Kidney tubule cell (primary cell): ENCODE results near the gene CD248.
A peak's percentile ranks its signal among the peaks of the same experiment; 100 is the strongest.
"Not testable (repeated sequence)": the region's sequence is repeated elsewhere in the genome, so short reads cannot be mapped to it uniquely, and the experiment has no call there.

Experiments used
- DNase-seq: peaks from one replicate; pipeline ENCODE4 v3.0.0-alpha.2; 2018; ENCODE audit warnings: low spot score

CD248 gene

DNA sequence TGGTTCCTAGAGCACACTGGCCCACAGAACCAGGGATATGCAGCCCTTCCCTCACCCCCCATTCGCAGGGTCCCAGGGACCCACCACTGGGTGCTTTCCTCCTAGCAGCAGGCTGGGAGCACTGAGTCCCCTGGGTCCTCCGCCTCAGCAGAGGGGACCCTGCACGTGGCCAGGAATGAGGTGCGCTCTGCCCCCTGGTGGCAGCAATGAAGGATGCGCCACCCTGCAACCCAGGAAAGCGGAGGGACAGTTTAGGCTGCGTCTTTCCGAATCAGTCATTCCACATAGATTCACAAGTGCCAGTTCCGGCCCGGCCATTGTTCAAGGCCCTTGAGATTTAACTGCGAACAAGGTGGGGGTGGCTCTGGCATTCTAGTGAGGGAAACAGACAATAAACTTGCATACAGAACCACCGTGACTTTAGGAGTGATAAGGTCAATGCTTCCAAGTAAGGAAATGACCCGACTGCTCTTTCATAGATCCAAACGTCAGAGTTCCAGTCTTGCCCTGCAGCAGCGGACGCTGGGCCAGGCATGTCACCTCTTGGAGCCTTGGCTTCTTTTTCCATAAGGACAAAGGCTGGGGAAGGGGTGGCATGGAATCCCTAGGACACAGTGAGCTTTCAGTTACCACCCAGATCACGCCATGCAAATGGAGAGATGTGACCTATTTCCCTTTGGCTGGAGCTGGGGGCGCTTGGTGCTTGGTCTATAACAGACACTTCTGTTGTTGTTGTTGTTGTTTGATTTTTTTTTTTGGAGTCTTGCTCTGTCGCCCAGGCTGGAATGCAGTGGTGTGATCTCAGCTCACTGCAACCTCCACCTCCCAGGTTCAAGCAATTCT is 11.7 kb upstream of the CD248 start:
- DNase-seq, result peak; percentile 78

DNA sequence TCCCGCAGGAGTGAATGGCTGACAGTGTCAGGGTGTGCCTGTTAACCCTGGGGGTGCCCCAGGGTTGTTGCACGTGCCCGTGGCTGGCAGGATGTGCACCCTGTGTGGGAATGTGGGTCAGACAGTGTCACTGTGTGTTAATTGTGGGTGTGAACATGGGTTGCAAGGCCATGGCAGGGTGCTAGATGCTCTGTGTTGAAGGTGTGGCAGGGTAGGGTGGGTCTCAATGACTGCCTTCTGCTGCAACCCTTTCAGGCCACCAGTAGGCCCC is 11.1 kb upstream of the CD248 start:
- DNase-seq, result no peak

DNA sequence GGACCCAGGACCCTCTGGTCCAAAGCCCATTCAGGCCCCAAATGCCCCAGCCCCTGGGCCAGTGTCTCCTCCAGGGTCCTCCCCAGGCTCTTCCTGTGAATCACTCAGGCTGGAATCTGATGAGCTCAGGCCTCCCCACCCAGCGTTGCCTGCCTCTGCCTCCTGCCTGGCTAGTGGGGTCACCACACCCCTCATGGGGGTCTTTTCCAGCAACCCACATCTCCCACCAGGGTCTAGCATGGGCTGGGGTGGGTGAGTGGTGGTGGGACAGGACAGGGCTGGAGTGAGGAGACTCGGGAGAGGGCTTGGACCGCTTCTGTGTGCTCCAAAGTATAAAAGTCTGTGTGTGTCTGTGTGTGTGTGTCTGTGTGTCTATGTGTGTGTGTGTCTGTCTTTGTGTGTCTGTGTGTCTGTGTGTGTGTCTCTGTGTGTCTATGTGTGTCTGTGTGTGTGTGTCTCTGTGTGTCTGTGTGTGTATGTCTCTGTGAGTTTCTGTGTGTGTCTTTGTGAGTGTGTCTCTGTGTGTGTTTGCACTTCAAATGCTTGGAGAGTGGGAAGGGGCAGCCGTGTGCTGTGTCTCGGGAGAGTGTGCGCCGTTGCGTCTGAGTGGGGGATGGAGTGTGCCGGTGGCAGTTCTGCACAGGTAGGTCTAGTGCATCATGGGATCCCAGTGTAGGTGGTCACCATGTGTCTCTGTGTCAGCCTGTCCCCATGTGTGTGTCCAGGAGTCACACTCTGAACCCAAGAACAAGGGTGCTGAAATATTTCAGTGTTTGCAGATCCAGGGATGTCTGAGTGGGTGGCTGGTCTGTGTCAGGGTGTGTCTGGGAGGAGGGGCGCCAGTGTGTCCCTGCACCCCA is 10.6 kb upstream of the CD248 start:
- DNase-seq, result peak; percentile 62

DNA sequence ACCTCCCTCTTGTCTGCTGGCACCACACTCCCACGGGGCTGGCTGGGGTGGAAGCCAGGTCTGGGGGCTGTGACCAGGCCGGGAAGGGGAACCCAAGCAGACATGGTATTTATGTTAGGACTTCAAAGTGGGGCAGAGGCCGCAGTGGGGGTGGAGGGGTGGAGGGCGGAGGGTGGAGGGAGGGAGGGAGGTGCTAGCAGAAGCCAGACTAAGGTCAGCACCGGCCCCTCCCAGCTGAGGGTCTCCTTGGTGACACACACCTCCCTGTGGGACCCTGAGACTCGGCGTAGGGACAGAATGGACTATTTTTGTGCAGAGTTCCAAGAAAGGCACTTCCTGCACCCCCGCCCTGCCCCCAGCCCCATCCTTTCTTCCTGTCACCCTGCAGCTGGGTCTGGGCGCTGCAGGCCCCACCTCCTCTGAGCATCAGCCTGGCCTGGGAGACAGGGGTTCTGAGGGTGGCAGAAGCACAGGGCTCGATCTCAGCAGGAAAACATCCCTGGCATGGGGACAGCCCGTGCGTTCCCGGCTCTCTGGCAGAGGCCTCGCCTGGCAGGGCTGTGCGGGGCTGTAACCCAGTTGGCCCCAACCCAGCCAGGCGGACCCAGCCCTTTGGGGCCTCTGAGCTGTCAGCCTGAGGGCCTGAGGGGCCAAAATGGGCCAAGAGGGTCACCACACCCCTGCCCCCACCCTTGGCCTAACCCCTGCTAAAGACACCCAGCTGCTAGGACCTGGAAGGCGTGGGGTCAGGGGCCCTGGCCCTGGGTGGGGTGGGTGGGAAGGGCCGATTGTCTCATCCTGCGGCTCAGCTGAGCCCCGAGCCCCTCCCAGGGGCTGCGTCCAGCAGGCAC is 9.6 kb upstream of the CD248 start:
- DNase-seq, result peak; percentile 40

DNA sequence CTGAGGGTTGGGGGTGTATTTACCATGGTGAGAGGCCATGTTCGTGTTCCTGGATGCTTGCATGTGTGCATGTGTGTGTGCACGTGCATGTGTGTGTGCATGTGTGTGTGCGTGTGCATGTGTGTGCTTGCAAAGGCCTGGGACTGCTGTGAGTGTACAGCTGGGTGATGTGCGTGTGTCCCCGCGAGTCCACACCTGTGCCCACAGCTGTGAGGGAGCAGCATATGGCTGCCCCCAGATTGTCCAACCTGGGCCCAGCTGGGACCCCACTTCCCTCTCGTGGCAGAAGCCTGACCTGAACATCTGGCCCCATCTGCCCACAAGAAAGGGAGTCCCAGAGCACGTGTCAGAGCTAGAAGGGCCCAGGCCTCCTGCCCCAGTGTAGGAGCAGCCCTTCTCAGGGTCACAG is 8.4 kb upstream of the CD248 start:
- DNase-seq, result no peak

DNA sequence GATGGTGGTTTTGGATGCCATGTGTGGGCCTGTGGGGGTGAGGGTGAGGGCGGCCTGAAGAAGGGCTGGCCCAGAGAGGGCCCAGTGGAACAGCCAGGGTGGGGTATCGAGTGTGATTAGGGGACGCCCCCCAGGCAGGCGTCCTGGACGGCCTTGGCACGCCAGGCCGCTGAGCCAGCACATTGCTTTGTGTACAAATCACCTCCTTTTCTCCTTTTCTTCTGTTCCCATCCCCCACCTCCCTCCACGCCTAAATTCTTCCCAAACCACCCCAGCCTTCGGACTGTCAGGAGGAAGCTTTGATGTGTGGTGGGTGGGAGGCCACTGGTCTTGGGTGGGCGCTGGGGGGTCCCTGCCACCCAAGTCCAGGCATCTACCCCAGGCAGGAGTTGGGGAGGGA is 7.8 kb upstream of the CD248 start:
- peak; percentile 10 for DNase-seq

DNA sequence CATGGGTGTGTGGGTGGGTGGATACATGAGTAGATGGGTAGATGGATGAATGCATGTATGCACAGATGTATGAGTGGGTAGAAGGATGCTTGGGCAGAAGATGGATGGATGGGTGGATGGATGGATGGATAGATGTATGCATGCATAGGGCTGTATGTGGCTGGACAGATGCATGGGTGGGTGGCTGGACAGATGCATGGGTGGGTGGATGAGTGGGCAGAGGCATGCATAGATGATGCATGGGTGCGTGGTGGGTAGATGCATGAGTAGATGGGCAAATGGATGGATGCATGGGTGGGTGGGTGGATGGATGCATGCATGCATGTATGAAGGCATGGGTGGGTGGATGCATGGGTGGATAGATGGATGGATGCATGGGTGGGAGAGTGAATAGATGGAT is 6.8 kb upstream of the CD248 start:
- no peak for DNase-seq

DNA sequence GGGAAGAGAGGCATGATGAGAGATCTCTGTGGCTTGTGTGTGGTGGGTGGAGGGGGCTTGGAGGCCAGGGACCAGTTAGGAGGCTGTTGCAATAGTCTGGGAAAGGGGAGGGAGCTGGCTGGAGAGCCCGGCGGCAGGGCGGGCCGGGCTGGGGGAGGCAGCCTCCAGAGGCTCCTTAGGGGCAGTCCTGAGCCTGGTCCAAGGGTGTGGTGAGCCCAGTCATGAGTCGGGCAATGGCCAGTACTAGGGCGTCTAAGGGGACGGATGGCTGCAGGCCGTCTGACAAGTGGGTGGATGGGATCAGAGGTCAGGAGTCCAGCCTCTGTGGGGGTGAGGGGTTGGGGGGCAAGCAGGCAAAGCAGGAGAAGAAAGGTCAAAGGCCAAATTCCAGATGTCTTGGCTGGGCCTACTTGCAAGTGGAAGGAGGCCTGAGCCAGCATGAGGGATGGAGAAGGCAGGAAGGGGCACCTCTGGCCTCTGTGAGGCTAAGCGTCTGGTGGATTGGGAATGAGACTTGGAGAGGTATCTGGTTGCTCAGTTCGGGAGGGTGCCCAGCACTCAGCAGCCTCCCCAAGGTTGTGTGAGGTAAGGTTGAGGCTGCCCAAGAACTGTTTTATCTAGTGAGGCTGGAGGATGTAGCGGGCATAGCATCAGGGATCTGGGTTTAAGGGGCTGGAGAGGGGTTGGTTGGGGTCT is 6.0 kb upstream of the CD248 start:
- DNase-seq, result no peak

DNA sequence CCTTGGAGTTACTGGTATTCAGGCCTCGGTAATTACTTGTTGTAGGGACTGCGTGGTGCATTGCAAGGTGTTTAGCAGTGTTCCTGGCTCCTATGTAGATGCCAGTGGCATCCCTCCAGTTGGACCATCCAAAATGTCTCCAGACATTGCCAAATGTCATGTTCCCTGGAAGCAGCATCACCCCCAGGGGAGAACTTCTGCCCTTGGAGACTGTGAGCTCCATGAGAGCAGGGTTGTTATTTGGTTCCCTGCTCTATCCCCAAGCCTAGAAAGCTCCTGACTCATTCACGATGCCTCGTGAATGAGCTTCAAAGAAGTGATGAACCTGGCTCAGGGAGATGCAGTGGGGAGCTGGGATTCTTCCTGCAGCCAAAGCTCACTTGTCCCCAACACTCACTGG is 4.8 kb upstream of the CD248 start:
- DNase-seq, result no peak

DNA sequence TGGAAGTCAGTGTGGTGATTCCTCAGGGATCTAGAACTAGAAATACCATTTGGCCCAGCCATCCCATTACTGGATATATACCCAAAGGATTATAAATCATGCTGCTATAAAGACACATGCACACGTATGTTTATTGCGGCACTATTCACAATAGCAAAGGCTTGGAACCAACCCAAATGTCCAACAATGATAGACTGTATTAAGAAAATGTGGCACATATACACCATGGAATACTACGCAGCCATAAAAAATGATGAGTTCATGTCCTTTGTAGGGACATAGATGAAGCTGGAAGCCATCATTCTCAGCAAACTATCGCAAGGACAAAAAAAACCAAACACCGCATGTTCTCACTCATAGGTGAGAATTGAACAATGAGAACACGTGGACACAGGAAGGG is 3.9 kb upstream of the CD248 start:
- not testable (repeated sequence) for DNase-seq

DNA sequence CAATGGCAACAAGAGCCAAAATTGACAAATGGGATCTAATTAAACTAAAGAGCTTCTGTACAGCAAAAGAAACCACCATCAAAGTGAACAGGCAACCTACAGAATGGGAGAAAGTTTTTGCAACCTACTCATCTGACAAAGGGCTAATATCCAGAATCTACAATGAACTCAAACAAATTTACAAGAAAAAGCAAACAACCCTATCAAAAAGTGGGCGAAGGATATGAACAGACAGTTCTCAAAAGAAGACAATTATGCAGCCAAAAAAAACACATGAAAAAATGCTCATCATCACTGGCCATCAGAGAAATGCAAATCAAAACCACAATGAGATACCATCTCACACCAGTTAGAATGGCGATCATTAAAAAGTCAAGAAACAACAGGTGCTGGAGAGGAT is 3.4 kb upstream of the CD248 start:
- DNase-seq, result not testable (repeated sequence)

DNA sequence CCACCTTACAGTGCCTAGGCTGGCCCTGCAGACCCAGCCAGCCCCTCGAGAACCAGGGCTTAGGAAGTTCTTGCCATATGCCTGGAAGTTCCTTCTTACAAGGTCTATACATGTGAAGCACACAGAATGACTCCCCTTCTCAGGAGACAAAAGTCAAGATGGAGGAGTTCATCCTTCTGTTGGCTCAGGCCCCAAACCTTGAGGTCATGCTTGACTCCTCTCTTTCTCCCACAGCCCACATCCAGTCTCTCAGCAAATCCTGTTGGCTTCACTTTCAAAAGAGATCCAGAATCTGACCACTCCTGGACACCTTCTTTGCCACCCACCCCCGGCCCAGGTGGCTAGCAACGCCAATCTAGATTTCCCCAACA is 1.7 kb upstream of the CD248 start:
- DNase-seq, result no peak

DNA sequence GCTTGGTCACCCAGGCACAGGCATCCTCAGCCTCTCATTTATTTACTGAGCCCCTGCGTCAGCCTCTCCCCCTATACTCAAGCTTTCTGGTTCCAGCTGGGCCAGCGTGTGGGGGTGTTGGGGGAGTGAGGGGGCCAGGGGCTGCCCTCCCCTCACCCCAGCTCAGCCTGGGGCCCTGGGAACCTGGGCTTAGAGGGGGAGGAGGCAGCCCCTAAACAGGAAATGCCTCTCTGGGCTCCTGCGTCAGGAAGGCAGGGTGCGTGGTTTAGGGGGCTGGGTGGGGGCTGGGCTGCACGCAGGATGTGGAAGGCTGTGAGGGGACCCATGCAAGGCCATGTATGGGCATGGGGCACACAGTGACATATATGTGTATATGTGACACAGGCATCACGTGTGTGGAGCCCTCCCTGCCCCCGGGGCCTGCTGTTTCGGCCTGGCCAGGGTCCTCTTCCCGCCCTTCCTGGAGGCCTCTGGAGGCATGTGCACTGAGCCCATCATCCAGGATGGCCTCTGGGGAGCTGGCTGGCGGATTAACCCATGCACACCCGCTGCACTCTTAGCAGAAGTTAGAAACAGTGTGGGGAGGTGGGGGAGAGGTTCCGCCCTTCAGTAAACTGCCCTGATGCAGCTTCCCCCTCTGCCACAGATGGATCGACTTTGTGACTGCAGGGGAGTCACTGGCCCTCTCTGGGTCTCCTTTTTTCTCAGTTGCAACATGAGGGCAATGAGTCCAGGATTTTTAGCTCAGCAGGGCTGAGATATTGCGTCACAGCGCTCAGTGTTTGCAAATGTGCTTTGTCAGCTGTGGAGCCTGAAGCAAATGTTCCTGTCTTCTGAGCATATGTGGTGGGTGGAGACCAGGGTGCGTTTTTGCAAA is 1.1 kb upstream of the CD248 start:
- no peak for DNase-seq

DNA sequence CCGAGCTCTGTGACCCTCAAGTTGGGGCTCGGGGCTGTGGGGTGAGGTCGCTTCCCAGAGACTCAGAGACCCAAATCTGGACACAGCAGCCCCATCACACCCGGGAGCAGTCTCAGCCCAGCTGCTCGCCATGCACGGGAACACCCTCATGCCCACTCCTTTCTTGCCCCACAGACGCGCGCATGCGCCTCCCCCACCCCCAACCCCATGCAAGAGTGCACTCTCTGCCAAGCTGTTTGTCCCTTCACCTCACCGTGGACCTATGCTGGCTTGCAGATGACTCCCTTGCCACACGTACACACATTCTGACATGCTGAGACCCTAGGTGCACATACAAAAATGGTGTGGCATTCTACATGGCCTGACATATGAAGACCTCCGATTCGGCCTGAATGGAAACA is 478 bp upstream of the CD248 start:
- no peak for DNase-seq

DNA sequence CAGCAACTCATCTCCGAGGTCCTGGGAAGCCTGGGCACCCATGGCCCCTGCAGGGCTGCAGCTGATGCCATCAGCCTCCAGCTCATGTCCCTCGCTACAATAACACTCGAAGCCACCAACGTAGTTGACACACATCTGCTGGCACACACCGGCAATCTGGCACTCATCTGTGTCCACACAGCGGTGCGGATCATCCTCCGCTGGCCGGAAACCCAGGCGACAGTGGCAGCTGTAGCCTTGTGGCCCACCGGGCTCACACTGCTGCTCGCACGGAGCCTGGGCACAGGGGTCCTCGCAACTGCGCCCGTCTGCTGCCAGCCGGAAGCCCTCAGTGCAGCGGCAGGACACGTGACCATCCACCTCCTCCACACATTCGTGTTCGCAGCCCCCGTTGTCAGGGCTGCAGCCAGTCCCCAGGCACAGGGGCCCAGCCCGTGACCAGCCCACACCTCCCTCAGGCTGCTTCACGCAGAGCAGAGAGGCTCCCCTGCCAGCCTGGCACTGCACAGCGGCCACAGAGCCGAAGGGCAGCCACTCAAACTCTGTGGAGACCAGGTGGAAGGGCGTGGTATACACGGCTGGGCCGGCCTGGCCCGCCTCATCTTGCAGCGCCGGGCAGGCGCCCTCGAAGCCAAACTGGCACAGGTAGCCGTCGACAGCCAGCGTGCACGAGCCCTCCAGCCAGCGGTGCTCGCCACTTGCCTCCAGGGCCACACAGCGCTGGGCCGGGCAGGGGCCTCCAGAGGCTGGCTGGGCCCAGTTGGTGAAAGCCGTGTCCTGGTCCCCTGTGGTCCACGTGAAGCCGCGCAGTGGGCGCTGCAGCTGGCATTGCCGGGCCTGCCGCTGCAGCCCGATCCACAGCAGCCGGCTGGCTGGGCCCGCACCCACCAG is 678 bp downstream of the CD248 start:
- no peak for DNase-seq

DNA sequence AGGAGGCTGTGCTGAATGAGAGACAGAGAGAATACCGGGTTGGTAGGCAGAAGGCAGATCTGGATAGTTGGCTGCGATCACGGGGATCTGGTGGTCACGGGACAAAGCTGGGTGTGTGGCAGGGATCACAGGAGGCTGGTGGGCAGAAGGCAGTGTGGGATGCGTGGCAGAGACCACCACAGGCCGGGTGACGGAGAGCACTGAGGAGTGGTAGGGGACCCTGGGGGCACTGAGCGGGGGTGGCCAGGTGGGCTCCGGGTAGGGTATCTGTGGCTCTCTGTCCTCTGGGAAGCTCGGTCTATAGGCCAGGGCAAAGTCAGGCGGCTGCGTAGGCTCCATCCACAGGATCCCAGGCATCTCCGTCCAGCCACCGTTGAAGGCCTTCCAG is 1.4 kb downstream of the CD248 start:
- DNase-seq, result no peak

DNA sequence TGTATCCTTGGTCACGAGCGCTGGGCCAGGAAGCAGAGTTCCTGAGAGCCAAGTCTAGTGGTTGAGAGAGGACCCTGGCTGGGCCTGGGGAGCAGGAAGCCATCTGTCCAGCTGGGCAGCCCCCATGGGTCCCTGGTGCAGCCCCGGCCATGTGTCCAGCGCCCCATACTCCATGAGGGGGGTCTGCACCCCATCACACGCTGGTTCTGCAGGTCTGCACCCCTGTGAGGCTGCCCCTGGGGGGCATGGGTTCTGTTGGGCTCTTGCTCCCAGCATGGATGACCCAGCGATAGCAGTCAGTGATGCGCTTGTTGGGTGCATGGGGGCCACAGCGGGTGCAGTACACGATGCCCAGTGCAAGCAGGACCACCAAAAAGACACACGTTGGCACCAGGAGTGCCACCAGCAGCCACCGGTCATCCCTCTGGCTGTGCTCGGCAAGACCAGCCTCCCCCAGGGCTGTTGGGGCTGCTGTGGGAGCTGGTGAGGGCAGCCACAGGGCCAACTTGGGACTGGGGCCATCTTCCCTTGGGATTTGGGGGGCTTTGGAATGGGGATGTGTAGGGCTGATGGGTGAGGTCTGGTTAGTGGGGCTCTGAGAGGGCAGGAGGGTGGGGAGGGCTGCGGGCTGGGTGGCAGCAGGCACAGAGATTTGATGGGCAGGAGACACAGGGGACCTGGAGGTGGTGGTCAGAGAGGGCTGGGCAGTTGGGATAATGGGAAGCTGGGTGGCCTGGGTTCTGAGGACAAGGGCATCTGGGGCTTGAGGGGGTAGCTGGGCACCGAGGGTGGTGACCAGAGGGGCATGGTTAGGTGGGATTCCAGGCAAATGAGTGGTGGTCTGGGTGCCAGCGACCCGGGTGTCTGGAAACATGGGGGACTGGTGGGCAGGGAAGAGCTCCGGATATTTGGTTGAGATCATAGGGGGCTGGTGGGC is 2.0 kb downstream of the CD248 start:
- DNase-seq, result no peak

DNA sequence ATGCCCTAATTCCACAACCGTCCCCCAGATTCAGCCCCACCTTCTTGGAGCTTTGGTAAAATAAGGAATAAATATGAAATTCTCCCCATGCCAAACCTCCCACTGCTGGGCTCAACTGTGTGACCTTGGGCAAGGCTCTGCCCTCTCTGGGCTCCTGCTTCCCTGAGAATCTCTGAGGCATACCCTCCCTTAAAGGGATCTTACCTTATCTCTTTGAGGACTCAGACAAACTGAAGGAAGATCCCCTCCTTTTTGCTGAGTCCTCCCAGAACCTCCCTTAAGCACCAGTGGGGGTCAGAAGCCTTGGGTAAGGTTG is 2.7 kb downstream of the CD248 start:
- DNase-seq, result no peak
